ENCODE measurements around the gene AVPI1.
"Not testable (repeated sequence)": the region's sequence is repeated elsewhere in the genome, so short reads cannot be mapped to it uniquely, and the experiment has no call there.

AVPI1 gene

DNA sequence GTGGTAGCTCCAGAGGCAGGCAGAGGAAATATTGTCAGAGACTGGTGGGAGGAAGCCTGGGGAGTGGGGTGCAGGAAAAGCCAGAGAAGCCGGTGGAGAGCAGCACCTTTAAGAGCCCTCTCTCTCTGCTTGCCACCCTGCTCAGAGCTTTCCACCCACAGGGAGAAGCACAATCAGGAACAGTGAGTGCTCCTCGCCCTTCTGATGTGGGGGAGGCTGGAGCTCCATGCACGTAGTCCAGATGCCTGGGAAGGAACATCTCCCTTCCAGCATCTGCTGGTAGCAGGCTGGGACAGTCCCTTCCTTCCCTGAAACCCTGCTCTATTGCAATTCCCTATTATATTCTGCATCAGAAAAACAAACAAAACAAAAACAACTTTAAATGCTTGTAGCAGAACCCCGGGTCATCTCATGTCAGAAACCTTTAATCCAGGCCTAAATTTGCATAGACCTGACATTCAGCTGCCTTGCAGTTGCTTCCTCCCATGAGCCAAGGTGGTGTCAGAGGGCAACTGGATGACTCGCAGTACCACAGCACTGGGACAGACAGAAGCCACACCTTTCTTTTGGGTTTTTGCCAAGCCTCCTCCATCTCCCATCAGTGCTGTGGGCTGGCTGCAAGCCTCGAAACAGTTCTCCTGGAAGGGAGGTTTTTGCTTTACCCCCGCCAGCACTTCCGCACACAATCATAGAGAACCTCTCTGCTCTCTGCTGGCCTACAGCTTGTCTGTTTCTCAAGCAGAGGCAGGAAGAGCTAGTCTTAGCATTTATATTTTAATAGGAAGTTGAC lies 13.1 kb downstream of the AVPI1 start:
- no peak overlapping the region for H3K9ac ChIP-seq (ENCODE audit: low read length)
- no peak overlapping the region for H3K27ac ChIP-seq (ENCODE audit: low read depth, low read length)
- no peaks in the 10 kb centered on the region for H3K27me3 ChIP-seq (ENCODE audit: control insufficient read depth in 1 of 2, insufficient read depth in 2 of 2, low read length in 2 of 2)
- H3K9me3 ChIP-seq (ENCODE audit: low read length) = no peaks in the 10 kb centered on the region
- peaks cover 6% of the 10 kb centered on the region for H3K4me1 ChIP-seq (ENCODE audit: insufficient read depth, low read length)
- H3K36me3 ChIP-seq (ENCODE audit: insufficient read depth, low read length) = peaks cover 49% of the 10 kb centered on the region
- H3K4me3 ChIP-seq (ENCODE audit: low read depth in 1 of 2, low read length in 2 of 2) = no peak overlapping the region

DNA sequence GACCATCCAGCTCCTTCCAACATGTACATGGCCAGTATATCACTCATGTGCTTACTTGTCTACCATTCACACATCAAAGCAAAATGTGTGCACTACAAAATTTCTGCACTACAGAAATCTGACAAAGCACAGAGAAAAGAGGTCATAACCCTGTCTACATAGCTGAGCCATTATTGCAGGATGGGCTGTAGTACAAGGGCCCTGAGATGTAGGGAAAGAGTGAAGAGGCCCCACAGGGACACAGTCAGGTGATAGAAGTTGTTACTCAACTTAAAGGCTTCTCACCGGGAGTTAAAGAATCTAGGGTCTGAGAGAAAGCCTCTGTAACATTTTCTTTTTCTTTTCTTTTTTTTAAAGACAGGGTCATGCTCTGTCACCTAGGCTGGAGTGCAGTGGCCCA lies 17.5 kb downstream of the AVPI1 start:
- Histone ChIP-seq H3K4me3 (ENCODE audit: low read depth in 1 of 2, low read length in 2 of 2) (no peak overlapping the region), H3K27me3 (ENCODE audit: control insufficient read depth in 1 of 2, insufficient read depth in 2 of 2, low read length in 2 of 2) (no peaks in the 10 kb centered on the region), H3K4me1 (ENCODE audit: insufficient read depth, low read length) (no peaks in the 10 kb centered on the region), H3K9me3 (ENCODE audit: low read length) (no peaks in the 10 kb centered on the region), H3K9ac (ENCODE audit: low read length) (no peak overlapping the region), H3K36me3 (ENCODE audit: insufficient read depth, low read length) (peaks cover 35% of the 10 kb centered on the region), H3K27ac (ENCODE audit: low read depth, low read length) (no peak overlapping the region)

DNA sequence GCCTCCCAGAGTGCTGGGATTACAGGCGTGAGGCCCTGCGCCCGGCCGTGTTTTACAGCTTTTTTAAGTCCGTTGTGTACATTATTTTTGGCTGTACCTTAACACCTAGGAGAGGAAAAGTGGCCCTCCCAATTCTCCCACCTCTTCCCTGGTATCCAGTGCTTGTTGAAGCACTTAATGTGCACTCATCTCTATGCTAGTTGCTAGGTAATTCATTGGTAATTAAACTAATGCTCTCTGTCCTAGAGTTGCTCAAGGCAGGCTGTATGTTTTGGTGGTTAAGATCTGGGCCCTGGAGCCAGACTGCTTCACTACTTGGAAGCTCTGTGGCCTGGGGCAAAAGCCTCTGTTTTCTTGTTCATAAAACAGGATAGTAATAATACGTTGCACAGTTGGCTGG lies 19.6 kb downstream of the AVPI1 start:
- Histone ChIP-seq H3K36me3 (ENCODE audit: insufficient read depth, low read length) (peaks cover 34% of the 10 kb centered on the region), H3K4me1 (ENCODE audit: insufficient read depth, low read length) (no peaks in the 10 kb centered on the region), H3K27ac (ENCODE audit: low read depth, low read length) (no peak overlapping the region), H3K27me3 (ENCODE audit: control insufficient read depth in 1 of 2, insufficient read depth in 2 of 2, low read length in 2 of 2) (no peaks in the 10 kb centered on the region), H3K4me3 (ENCODE audit: low read depth in 1 of 2, low read length in 2 of 2) (no peak overlapping the region), H3K9me3 (ENCODE audit: low read length) (no peaks in the 10 kb centered on the region), H3K9ac (ENCODE audit: low read length) (no peak overlapping the region)

DNA sequence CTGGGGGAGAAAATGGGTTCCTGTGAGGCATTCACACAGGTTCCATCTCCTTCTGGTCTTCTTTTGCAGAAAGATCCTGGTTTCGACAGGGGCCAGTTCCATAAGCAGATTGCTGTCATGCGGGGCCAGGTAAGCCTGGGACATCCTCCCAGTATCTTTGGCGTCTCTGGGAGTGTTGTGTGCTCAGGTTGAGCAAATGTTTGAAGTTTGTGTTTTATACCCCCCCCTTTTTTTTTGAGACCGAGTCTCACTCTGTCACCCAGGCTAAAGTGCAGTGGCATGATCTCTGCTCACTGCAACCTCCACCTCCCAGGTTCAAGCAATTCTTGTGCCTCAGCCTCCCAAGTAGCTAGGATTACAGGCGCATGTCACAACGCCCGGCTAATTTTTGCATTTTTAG lies 20.0 kb downstream of the AVPI1 start:
- H3K27ac ChIP-seq (ENCODE audit: low read depth, low read length) = no peak overlapping the region
- H3K4me3 ChIP-seq (ENCODE audit: low read depth in 1 of 2, low read length in 2 of 2) = no peak overlapping the region
- no peaks in the 10 kb centered on the region for H3K4me1 ChIP-seq (ENCODE audit: insufficient read depth, low read length)
- H3K36me3 ChIP-seq (ENCODE audit: insufficient read depth, low read length) = peaks cover 38% of the 10 kb centered on the region
- no peak overlapping the region for H3K9ac ChIP-seq (ENCODE audit: low read length)
- no peaks in the 10 kb centered on the region for H3K9me3 ChIP-seq (ENCODE audit: low read length)
- H3K27me3 ChIP-seq (ENCODE audit: control insufficient read depth in 1 of 2, insufficient read depth in 2 of 2, low read length in 2 of 2) = no peaks in the 10 kb centered on the region

DNA sequence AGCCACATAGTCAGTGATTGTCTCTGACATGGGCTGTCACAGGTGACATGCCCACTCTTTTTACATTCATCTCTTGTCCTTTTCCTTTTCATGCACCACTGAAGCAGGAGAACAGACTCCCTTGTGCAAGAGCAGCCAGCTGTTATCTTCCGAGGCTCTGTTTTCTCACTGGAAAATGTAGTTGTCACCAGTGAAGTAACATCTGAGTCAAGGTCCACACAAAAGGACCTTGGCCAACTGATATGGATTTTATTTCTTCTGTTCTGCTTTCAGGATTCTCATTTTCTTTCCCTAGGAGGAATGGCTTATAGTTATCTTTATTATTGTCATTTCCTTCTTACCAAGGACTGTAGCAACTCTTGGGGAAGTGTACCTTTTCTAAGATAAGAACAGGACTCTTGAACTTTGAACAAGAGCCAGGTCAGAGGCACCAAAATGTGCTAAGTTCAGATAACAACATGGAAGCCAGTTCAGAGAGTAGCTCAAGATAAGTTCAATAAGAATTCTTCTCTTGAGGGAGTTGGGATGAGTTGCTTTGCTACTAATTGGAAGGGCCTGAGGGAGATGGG lies 22.7 kb downstream of the AVPI1 start:
- Histone ChIP-seq H3K27ac (ENCODE audit: low read depth, low read length) (no peak overlapping the region), H3K27me3 (ENCODE audit: control insufficient read depth in 1 of 2, insufficient read depth in 2 of 2, low read length in 2 of 2) (no peaks in the 10 kb centered on the region)

DNA sequence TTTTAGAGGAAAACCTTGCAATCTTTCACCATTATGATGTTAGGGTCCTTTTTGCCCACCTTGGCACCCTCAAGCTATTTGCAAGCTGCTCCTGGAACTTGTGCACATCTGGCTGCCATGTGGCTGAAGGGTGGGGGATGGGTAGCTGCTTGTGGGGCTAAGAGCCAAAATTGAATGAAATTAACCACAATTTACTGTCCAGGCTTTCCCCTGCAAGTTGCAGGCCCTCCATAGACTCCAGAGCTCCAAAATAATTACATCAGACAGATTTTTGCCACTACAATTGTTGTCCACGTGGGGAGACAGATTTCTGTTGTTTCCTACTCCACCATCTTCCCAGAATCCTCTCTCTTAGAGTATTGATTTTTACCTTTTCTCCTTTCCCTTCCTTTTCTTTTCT lies 27.5 kb downstream of the AVPI1 start:
- H3K9ac ChIP-seq (ENCODE audit: low read length) = no peak overlapping the region
- no peaks in the 10 kb centered on the region for H3K9me3 ChIP-seq (ENCODE audit: low read length)
- no peaks in the 10 kb centered on the region for H3K4me1 ChIP-seq (ENCODE audit: insufficient read depth, low read length)
- no peaks in the 10 kb centered on the region for H3K27me3 ChIP-seq (ENCODE audit: control insufficient read depth in 1 of 2, insufficient read depth in 2 of 2, low read length in 2 of 2)
- H3K36me3 ChIP-seq (ENCODE audit: insufficient read depth, low read length) = peaks cover 32% of the 10 kb centered on the region
- no peak overlapping the region for H3K4me3 ChIP-seq (ENCODE audit: low read depth in 1 of 2, low read length in 2 of 2)
- H3K27ac ChIP-seq (ENCODE audit: low read depth, low read length) = no peak overlapping the region

More for the DNA sequence above, 22.7 kb downstream of the AVPI1 start:
- Histone ChIP-seq H3K4me1 (ENCODE audit: insufficient read depth, low read length) (no peaks in the 10 kb centered on the region), H3K9ac (ENCODE audit: low read length) (no peak overlapping the region), H3K4me3 (ENCODE audit: low read depth in 1 of 2, low read length in 2 of 2) (no peak overlapping the region), H3K9me3 (ENCODE audit: low read length) (no peaks in the 10 kb centered on the region), H3K36me3 (ENCODE audit: insufficient read depth, low read length) (peaks cover 42% of the 10 kb centered on the region)

DNA sequence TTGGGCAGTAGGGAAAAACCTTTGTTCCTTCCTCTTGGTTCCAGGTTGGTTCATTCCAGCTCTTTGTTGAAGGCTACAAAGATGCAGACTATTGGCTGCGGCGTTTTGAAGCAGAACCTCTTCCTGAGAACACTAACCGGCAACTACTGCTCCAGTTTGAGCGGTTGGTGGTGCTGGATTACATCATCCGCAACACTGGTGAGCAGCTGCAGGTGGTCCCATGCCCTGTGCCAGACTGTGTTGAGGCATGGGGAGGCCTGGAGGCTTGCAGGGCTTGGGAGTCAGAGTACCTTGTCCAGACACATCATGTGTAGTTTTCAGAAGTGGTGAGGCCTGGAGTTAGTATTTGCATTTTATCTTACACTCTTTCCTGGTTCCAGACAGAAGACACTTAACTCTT lies 30.3 kb downstream of the AVPI1 start:
- peaks cover 33% of the 10 kb centered on the region for H3K36me3 ChIP-seq (ENCODE audit: insufficient read depth, low read length)
- no peak overlapping the region for H3K27ac ChIP-seq (ENCODE audit: low read depth, low read length)
- no peaks in the 10 kb centered on the region for H3K9me3 ChIP-seq (ENCODE audit: low read length)
- no peak overlapping the region for H3K9ac ChIP-seq (ENCODE audit: low read length)
- H3K4me3 ChIP-seq (ENCODE audit: low read depth in 1 of 2, low read length in 2 of 2) = no peak overlapping the region
- no peaks in the 10 kb centered on the region for H3K4me1 ChIP-seq (ENCODE audit: insufficient read depth, low read length)
- H3K27me3 ChIP-seq (ENCODE audit: control insufficient read depth in 1 of 2, insufficient read depth in 2 of 2, low read length in 2 of 2) = no peaks in the 10 kb centered on the region

DNA sequence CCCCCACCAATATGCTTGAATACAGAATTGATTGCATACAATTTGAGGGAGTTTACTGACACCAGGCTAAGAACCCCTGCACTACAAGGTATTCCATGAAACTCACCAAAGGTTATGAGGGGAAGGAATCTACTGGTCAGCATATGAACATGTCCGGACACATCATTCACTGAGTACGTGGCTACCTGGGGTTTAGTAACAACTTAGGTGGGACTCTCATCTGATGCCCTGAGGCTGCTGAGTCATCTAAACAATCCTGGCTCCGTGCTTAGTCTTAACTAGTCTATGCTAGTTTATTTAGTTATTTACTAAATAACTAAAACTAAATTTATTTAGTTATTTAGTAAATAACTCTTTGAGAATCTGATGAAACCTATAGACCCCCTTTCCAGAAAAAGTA lies 35.3 kb downstream of the AVPI1 start:
- Histone ChIP-seq H3K27ac (ENCODE audit: low read depth, low read length) (no peak overlapping the region), H3K9ac (ENCODE audit: low read length) (no peak overlapping the region), H3K27me3 (ENCODE audit: control insufficient read depth in 1 of 2, insufficient read depth in 2 of 2, low read length in 2 of 2) (no peaks in the 10 kb centered on the region), H3K4me3 (ENCODE audit: low read depth in 1 of 2, low read length in 2 of 2) (no peak overlapping the region), H3K4me1 (ENCODE audit: insufficient read depth, low read length) (no peaks in the 10 kb centered on the region), H3K36me3 (ENCODE audit: insufficient read depth, low read length) (peaks cover 36% of the 10 kb centered on the region), H3K9me3 (ENCODE audit: low read length) (no peaks in the 10 kb centered on the region)

DNA sequence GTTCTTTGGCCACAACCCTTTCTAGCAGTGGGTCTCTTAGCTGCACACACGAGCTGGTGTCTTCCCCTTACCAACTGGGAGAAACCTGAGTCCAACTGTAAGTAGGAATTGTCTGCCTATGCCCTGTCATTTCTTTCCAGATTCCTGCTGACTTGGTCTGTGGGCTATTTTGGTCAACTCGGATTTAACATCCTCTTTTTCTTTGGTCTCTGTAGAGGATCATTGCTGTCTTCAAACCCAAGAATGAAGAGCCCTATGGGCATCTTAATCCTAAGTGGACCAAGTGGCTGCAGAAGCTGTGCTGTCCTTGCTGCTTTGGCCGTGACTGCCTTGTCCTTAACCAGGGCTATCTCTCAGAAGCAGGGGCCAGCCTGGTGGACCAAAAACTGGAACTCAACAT lies 36.3 kb downstream of the AVPI1 start:
- Histone ChIP-seq H3K9ac (ENCODE audit: low read length) (no peak overlapping the region), H3K36me3 (ENCODE audit: insufficient read depth, low read length) (peaks cover 31% of the 10 kb centered on the region), H3K27ac (ENCODE audit: low read depth, low read length) (no peak overlapping the region), H3K27me3 (ENCODE audit: control insufficient read depth in 1 of 2, insufficient read depth in 2 of 2, low read length in 2 of 2) (no peaks in the 10 kb centered on the region), H3K4me1 (ENCODE audit: insufficient read depth, low read length) (no peaks in the 10 kb centered on the region), H3K9me3 (ENCODE audit: low read length) (no peaks in the 10 kb centered on the region), H3K4me3 (ENCODE audit: low read depth in 1 of 2, low read length in 2 of 2) (no peak overlapping the region)

DNA sequence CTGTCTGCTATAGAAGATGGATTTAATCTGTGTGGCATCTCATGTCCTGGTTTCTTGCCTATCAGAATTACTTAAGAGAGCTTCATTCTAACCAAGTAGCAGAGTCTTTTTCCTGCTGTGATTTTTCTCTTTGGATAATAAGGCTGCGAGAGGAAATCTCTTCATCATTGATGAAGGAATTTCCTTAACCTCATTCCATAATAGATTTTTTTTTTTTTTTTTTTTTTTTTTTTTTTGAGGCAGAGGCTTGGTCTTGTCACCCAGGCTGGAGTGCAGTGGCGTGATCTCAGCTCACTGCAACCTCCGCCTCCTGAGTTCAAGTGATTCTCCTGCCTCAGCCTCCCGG lies 37.7 kb downstream of the AVPI1 start:
- H3K9ac ChIP-seq (ENCODE audit: low read length); H3K27me3 ChIP-seq (ENCODE audit: control insufficient read depth in 1 of 2, insufficient read depth in 2 of 2, low read length in 2 of 2); H3K4me3 ChIP-seq (ENCODE audit: low read depth in 1 of 2, low read length in 2 of 2); H3K27ac ChIP-seq (ENCODE audit: low read depth, low read length); H3K9me3 ChIP-seq (ENCODE audit: low read length); H3K4me1 ChIP-seq (ENCODE audit: insufficient read depth, low read length): not testable (repeated sequence)
- H3K36me3 ChIP-seq (ENCODE audit: insufficient read depth, low read length) = peaks cover 35% of the 10 kb centered on the region

DNA sequence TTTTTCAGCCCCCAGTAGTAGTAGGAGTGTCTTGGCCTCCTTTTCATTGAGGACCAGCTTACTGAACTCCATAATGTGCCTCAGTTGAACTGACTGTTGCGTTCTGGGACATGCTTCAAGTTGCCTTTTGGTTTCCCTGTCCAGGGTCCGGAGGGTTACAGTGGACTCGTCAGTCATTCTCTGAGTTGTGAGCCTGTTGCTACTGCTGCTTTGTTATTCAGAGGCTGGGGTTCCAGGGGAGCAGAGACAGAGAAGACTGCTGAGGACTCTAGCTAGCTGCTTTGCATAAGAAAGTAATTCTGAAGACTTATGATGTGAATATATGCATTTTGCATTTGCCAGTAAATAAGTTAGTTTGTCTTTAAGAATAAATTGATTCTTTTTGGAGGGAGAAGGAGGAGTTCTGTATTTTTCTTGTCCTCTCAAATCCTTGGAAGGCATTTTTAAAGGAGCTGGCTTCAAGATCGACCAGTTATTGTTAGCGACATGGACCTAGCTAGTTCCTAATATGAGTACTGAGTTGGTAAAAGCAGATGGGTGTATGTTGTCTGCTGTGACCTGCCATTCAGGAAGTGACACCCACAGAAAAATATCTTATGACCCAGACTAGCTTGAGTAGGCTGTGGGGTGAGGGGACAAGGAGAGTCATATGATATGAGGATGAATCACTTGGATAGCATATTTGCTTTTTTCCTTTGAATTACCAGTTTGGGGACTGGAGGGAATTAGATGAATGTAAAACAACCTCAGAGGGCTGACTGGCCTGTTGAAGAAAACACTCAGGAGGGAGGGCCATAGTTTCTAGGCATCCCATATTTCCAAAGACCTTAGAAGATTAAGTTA lies 38.3 kb downstream of the AVPI1 start:
- H3K27ac ChIP-seq (ENCODE audit: low read depth, low read length) = no peak overlapping the region
- H3K4me3 ChIP-seq (ENCODE audit: low read depth in 1 of 2, low read length in 2 of 2) = no peak overlapping the region
- H3K36me3 ChIP-seq (ENCODE audit: insufficient read depth, low read length) = peaks cover 31% of the 10 kb centered on the region
- no peaks in the 10 kb centered on the region for H3K27me3 ChIP-seq (ENCODE audit: control insufficient read depth in 1 of 2, insufficient read depth in 2 of 2, low read length in 2 of 2)
- no peaks in the 10 kb centered on the region for H3K9me3 ChIP-seq (ENCODE audit: low read length)
- H3K9ac ChIP-seq (ENCODE audit: low read length) = no peak overlapping the region
- no peaks in the 10 kb centered on the region for H3K4me1 ChIP-seq (ENCODE audit: insufficient read depth, low read length)
